Measurements from ENCODE around the gene GATC.

The GATC gene

GRCh38 chr12:120469450-120470149 is 23.4 kb downstream of the GATC start, which contains the start of gene SRSF9:
Gene SRSF9, minus strand, starts transcription at chr12:120469748. Its CDS starts 139 bp downstream, at chr12:120469609.
- H3K4me1 ChIP-seq (ENCODE audit: control insufficient read depth, insufficient read depth, low read length, poor library complexity, severe bottlenecking), result peaks cover 20% of the 10 kb centered on the region
- no peaks in the 10 kb centered on the region for H3K9me3 ChIP-seq (ENCODE audit: control insufficient read depth, low read length)
- DNase-seq, result peak; percentile 94 to 96 (median 96)
- H3K36me3 ChIP-seq (ENCODE audit: control insufficient read depth, insufficient read depth, low read length), result peaks cover 13% of the 10 kb centered on the region
- no peaks in the 10 kb centered on the region for H3K27me3 ChIP-seq (replicated peaks; ENCODE audit: control insufficient read depth, insufficient read depth, low read length, poor library complexity, severe bottlenecking)
- peak within 1 kb of the TSS; percentile 83 for H3K27ac ChIP-seq (ENCODE audit: insufficient read depth, low read length, poor library complexity, severe bottlenecking)
- H3K4me3 ChIP-seq (ENCODE audit: insufficient read depth, low read depth, low read length, poor library complexity, severe bottlenecking), result peak within 1 kb of the TSS; percentile 82

- H3K27ac ChIP-seq (ENCODE audit: insufficient read depth, low read length, poor library complexity, severe bottlenecking), result peak overlapping the region; percentile 83
- DNase-seq, result no peak
- H3K4me1 ChIP-seq (ENCODE audit: control insufficient read depth, insufficient read depth, low read length, poor library complexity, severe bottlenecking), result peaks cover 20% of the 10 kb centered on the region
- H3K36me3 ChIP-seq (ENCODE audit: control insufficient read depth, insufficient read depth, low read length), result peaks cover 6% of the 10 kb centered on the region
- no peaks in the 10 kb centered on the region for H3K27me3 ChIP-seq (replicated peaks; ENCODE audit: control insufficient read depth, insufficient read depth, low read length, poor library complexity, severe bottlenecking)
- H3K9me3 ChIP-seq (ENCODE audit: control insufficient read depth, low read length), result no peaks in the 10 kb centered on the region
- peak overlapping the region; percentile 82 for H3K4me3 ChIP-seq (ENCODE audit: insufficient read depth, low read depth, low read length, poor library complexity, severe bottlenecking)
These were observed 24.0 kb downstream of the GATC start for GRCh38 chr12:120470150-120470784.

GRCh38 chr12:120472521-120472920 is 26.3 kb downstream of the GATC start:
- Histone ChIP-seq H3K9me3 (ENCODE audit: control insufficient read depth, low read length) (no peaks in the 10 kb centered on the region), H3K4me3 (ENCODE audit: insufficient read depth, low read depth, low read length, poor library complexity, severe bottlenecking) (no peak overlapping the region), H3K27me3 (replicated peaks; ENCODE audit: control insufficient read depth, insufficient read depth, low read length, poor library complexity, severe bottlenecking) (no peaks in the 10 kb centered on the region), H3K27ac (ENCODE audit: insufficient read depth, low read length, poor library complexity, severe bottlenecking) (no peak overlapping the region), H3K36me3 (ENCODE audit: control insufficient read depth, insufficient read depth, low read length) (no peaks in the 10 kb centered on the region), H3K4me1 (ENCODE audit: control insufficient read depth, insufficient read depth, low read length, poor library complexity, severe bottlenecking) (peaks cover 18% of the 10 kb centered on the region)
- DNase-seq, result no peak

GRCh38 chr12:120473807-120474615 is 27.8 kb downstream of the GATC start:
- Histone ChIP-seq H3K9me3 (ENCODE audit: control insufficient read depth, low read length) (no peaks in the 10 kb centered on the region), H3K27me3 (replicated peaks; ENCODE audit: control insufficient read depth, insufficient read depth, low read length, poor library complexity, severe bottlenecking) (no peaks in the 10 kb centered on the region), H3K27ac (ENCODE audit: insufficient read depth, low read length, poor library complexity, severe bottlenecking) (no peak overlapping the region), H3K4me1 (ENCODE audit: control insufficient read depth, insufficient read depth, low read length, poor library complexity, severe bottlenecking) (peaks cover 8% of the 10 kb centered on the region), H3K36me3 (ENCODE audit: control insufficient read depth, insufficient read depth, low read length) (no peaks in the 10 kb centered on the region), H3K4me3 (ENCODE audit: insufficient read depth, low read depth, low read length, poor library complexity, severe bottlenecking) (no peak overlapping the region)
- DNase-seq, result no peak

DNA sequence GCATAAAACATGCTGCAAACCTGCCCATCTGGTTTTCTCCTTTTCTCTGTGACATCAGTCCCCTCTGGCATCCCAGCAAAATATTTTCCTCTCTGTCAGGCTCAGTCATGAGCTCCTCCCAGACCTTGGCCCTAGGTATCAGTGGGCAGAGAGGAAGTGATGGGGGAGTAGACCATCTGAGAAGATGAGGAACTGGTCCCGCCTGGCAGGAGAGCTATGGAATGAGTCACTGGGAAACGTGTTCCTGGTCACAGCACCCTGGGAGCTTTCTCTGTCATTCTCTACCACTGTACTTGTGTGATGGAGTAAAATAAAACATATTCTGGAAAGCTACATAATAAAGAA is 28.3 kb downstream of the GATC start:
- no peak for DNase-seq
- Histone ChIP-seq H3K4me3 (ENCODE audit: insufficient read depth, low read depth, low read length, poor library complexity, severe bottlenecking) (no peak overlapping the region), H3K9me3 (ENCODE audit: control insufficient read depth, low read length) (no peaks in the 10 kb centered on the region), H3K27ac (ENCODE audit: insufficient read depth, low read length, poor library complexity, severe bottlenecking) (no peak overlapping the region), H3K4me1 (ENCODE audit: control insufficient read depth, insufficient read depth, low read length, poor library complexity, severe bottlenecking) (peaks cover 8% of the 10 kb centered on the region), H3K36me3 (ENCODE audit: control insufficient read depth, insufficient read depth, low read length) (no peaks in the 10 kb centered on the region), H3K27me3 (replicated peaks; ENCODE audit: control insufficient read depth, insufficient read depth, low read length, poor library complexity, severe bottlenecking) (no peaks in the 10 kb centered on the region)

DNA sequence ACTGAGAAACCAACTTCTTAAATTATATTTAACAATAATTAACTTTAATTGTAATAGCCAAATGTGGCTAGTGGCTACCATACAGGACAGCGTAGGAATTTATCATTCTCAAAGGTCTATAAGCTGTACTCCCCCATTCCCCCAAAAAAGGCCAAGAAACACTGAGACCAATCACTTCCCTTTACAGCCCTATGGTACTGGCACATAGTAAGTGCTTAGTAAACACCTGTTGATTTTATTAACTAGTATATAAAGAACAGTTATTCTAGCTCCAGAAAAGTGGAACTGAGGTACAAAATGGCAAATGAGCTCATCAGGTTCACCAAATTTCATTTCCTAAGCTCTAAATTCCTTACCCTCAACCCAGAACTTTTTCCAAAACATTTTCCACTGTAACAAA is 29.4 kb downstream of the GATC start:
- H3K9me3 ChIP-seq (ENCODE audit: control insufficient read depth, low read length), result no peaks in the 10 kb centered on the region
- H3K4me1 ChIP-seq (ENCODE audit: control insufficient read depth, insufficient read depth, low read length, poor library complexity, severe bottlenecking), result no peaks in the 10 kb centered on the region
- no peaks in the 10 kb centered on the region for H3K36me3 ChIP-seq (ENCODE audit: control insufficient read depth, insufficient read depth, low read length)
- DNase-seq, result no peak
- H3K27me3 ChIP-seq (replicated peaks; ENCODE audit: control insufficient read depth, insufficient read depth, low read length, poor library complexity, severe bottlenecking), result no peaks in the 10 kb centered on the region
- H3K4me3 ChIP-seq (ENCODE audit: insufficient read depth, low read depth, low read length, poor library complexity, severe bottlenecking), result no peak overlapping the region
- no peak overlapping the region for H3K27ac ChIP-seq (ENCODE audit: insufficient read depth, low read length, poor library complexity, severe bottlenecking)

- DNase-seq, result no peak
- Histone ChIP-seq H3K4me1 (ENCODE audit: control insufficient read depth, insufficient read depth, low read length, poor library complexity, severe bottlenecking) (no peaks in the 10 kb centered on the region), H3K4me3 (ENCODE audit: insufficient read depth, low read depth, low read length, poor library complexity, severe bottlenecking) (no peak overlapping the region), H3K27ac (ENCODE audit: insufficient read depth, low read length, poor library complexity, severe bottlenecking) (no peak overlapping the region), H3K9me3 (ENCODE audit: control insufficient read depth, low read length) (no peaks in the 10 kb centered on the region), H3K36me3 (ENCODE audit: control insufficient read depth, insufficient read depth, low read length) (no peaks in the 10 kb centered on the region), H3K27me3 (replicated peaks; ENCODE audit: control insufficient read depth, insufficient read depth, low read length, poor library complexity, severe bottlenecking) (no peaks in the 10 kb centered on the region)
These were observed 33.2 kb downstream of the GATC start for GRCh38 chr12:120479458-120479857.

- H3K4me1 ChIP-seq (ENCODE audit: control insufficient read depth, insufficient read depth, low read length, poor library complexity, severe bottlenecking), result no peaks in the 10 kb centered on the region
- H3K9me3 ChIP-seq (ENCODE audit: control insufficient read depth, low read length), result no peaks in the 10 kb centered on the region
- H3K27ac ChIP-seq (ENCODE audit: insufficient read depth, low read length, poor library complexity, severe bottlenecking), result no peak overlapping the region
- H3K36me3 ChIP-seq (ENCODE audit: control insufficient read depth, insufficient read depth, low read length), result no peaks in the 10 kb centered on the region
- no peak for DNase-seq
- H3K27me3 ChIP-seq (replicated peaks; ENCODE audit: control insufficient read depth, insufficient read depth, low read length, poor library complexity, severe bottlenecking), result no peaks in the 10 kb centered on the region
- H3K4me3 ChIP-seq (ENCODE audit: insufficient read depth, low read depth, low read length, poor library complexity, severe bottlenecking), result no peak overlapping the region
These were observed 34.0 kb downstream of the GATC start for GRCh38 chr12:120480211-120480610.

DNA sequence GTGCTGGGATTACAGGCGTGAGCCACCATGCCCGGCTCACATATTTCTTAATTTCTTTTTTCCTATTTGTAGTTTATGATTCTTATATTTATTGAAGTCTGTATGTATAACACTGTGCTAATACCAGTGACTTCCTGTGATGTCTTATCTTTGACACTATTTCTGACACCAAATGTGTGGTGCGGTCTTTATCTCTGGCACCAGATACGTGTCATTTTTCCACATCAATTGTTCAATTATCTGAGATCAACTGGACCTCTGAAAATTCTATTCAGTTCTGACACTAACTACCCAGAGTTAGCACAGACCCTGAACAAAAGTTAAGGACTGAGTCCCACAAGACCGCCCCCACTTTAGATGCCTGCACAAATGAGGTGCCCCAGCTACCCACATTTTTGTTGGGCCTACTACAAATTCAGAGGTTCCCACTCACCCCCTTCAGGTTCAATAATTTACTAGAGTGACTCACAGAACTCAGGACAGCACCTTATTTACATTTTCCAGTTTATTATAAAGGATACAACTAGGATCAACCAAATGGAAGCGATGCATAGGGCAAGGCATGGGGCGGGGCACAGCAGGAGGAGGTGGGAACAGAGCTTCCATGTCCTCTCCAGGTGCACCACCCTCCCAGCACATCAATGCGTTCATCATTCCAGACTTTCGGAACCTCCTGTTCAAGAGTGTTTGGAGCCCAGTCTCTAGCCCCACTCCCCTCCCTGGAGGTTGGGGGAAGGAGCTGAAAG is 35.0 kb downstream of the GATC start:
- Histone ChIP-seq H3K4me3 (ENCODE audit: insufficient read depth, low read depth, low read length, poor library complexity, severe bottlenecking) (no peak overlapping the region), H3K27ac (ENCODE audit: insufficient read depth, low read length, poor library complexity, severe bottlenecking) (no peak overlapping the region), H3K9me3 (ENCODE audit: control insufficient read depth, low read length) (no peaks in the 10 kb centered on the region), H3K27me3 (replicated peaks; ENCODE audit: control insufficient read depth, insufficient read depth, low read length, poor library complexity, severe bottlenecking) (no peaks in the 10 kb centered on the region), H3K36me3 (ENCODE audit: control insufficient read depth, insufficient read depth, low read length) (no peaks in the 10 kb centered on the region), H3K4me1 (ENCODE audit: control insufficient read depth, insufficient read depth, low read length, poor library complexity, severe bottlenecking) (no peaks in the 10 kb centered on the region)
- no peak for DNase-seq
